Skin epidermis (tissue), 12 donors: ENCODE measurements around the gene RPL10.
A peak's percentile ranks its signal among the peaks of the same experiment; 100 is the strongest.
"Not testable (repeated sequence)": the region's sequence is repeated elsewhere in the genome, so short reads cannot be mapped to it uniquely, and the experiment has no call there.

ENCODE experiments used
- H3K27ac ChIP-seq, 21 experiments: fragments of 200-600 bp; sonication (generic) in 11 of 21; one replicate each; pipeline ENCODE4 v1.5.0; 2020; ENCODE audit warnings: mild to moderate bottlenecking in 3 of 21, inconsistent platforms in 2 of 21, moderate library complexity in 2 of 21
- H3K4me3 ChIP-seq, 7 experiments: fragments of 200-600 bp; sonication (generic) in 2 of 7; one replicate each; pipeline ENCODE4 v1.5.0; 2020; ENCODE audit warnings: inconsistent platforms in 2 of 7, mild to moderate bottlenecking in 2 of 7, moderate library complexity in 1 of 7

Gene RPL10

DNA sequence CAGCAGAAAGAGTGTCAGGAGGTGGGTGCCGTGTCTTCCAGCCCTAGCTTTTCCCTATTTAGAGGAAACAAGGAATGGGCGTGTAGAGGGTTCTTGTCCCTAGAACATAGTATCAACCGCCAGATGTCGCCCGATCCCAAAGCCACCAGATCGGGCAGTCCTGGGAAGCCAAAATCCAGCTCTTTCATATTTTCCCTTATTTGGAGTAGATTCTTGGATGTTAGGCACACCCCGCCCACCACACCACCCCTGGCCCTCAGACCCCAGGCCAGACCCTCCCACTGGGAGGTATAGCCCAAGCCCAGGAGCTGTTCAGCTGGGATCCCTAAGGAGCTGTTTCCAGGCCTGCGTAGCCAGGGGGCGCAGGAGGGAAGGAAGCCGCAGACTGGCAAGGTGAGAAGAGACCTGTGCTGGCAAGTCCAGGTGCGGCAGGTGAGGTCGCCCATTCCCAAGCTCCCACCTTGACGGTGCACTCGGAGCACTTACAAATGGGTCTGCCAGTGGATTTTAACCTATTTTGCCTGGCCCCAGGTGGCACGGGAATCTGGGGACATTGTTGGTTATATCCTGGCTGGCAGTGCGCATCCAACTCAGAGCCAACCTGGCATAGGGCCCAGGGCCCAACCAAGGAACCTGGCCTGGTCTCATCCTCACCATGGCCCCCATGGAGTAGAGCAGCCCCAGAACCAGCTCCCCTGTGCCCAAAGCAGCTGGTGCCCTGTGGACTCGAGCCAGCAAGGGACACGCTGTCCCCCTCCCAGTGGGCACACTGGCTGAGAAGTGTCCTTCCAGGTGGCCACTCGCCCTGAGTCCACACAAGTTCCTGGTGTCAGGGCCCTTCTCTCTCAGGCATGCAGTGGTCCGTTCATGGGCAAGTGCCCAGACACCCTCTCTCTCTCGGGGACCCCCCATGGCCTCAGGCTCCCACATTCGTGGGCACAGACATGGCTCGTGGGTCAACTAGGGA, 24.6 kb upstream of the RPL10 start:
- H3K27ac ChIP-seq = peak overlapping the region in 20 of 21 experiments; percentile 15 to 98 (median 75)
- H3K4me3 ChIP-seq = peak overlapping the region; percentile 32 to 74 (median 37)

DNA sequence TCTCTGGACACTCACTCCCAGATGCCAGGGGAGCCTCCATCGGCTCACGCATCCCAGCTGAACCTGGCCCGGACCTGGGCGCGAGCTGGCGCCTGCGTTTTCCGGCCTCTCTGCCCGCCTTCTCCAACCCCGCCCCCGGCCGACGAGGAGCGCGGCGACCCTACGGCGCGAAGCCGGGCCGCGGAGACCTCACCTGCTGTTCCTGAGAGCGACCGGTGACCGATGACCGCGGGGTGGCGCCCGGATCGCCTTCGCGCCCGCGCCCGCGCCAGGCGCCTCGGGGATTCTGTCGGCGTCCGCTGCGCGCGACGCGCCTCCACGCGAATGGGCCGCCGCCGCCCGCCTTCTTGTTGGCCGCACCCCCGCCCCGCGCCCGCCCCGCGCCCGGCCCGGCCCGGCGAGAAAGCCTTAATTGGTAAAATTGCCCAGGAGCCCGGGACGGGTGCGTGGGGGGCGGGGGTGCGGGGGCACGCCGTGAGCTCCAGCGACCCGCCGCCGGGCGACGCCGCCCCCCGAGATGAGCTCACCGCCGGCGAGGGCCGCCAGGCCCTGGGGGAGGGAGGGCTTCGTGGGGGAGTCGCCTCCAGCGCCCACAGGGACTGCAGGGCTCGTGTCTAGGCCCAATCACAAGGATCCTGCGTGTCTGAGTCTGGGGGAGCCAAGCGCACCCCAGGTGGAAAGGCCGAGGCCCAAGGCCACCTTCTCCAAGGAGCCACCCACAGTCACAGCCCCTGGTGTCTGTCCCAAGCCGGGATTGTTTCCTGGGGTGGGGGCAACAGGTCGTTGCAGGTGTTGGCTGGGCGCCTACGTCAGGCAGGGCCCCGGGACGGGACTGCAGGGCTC, 23.6 kb upstream of the RPL10 start, which contains the start of gene FLNA:
Gene FLNA (minus strand): TSS at position 322 of the 843 bp plus-strand sequence. CDS start 3,389 bp downstream, outside the sequence.
- peak within 1 kb of the TSS in 20 of 21 experiments; percentile 15 to 98 (median 74) for H3K27ac ChIP-seq
- H3K4me3 ChIP-seq = peak within 1 kb of the TSS; percentile 32 to 74 (median 37)

GRCh38 chrX:154375156-154375504, 23.0 kb upstream of the RPL10 start:
- peak overlapping the region in 14 of 21 experiments; percentile 57 to 95 (median 74) for H3K27ac ChIP-seq
- peak overlapping the region in 6 of 7 experiments; percentile 32 to 74 (median 38) for H3K4me3 ChIP-seq

DNA sequence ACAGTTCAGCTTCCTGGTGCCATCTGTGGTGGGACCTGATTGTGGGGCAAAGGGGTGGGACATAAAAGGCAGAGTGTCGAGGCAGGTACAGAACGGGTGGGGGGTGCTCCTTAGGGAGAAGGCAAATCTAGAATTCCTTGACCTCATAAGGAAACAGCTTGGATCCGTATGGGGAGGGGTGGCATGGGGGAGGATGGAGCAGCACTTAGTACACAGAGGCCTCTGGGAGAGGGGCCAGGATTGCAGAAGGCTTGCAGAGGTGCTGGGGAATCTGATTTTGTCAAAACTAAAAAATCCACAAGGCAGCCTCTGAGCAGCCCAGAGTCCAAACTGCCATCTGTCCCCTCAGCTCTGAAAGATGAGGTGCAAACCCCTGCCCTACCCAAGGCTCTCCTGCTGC, 21.4 kb upstream of the RPL10 start:
- Histone ChIP-seq H3K27ac (peak overlapping the region in 4 of 21 experiments; percentile 46 to 97 (median 74)), H3K4me3 (no peak overlapping the region)

GRCh38 chrX:154378059-154378798, 19.9 kb upstream of the RPL10 start:
- H3K27ac ChIP-seq = peak overlapping the region; percentile 84 to 97 (median 92)
- H3K4me3 ChIP-seq = peak overlapping the region; percentile 33 to 45 (median 39)

- Histone ChIP-seq H3K4me3 (peak within 1 kb of the TSS; percentile 56 to 84 (median 68)), H3K27ac (peak within 1 kb of the TSS; percentile 89 to 100 (median 97))
These were observed 19.2 kb upstream of the RPL10 start, which contains the start of gene EMD for GRCh38 chrX:154378799-154379568. Gene EMD (plus strand): TSS chrX:154379295. CDS start chrX:154379485, 190 bp downstream.

DNA sequence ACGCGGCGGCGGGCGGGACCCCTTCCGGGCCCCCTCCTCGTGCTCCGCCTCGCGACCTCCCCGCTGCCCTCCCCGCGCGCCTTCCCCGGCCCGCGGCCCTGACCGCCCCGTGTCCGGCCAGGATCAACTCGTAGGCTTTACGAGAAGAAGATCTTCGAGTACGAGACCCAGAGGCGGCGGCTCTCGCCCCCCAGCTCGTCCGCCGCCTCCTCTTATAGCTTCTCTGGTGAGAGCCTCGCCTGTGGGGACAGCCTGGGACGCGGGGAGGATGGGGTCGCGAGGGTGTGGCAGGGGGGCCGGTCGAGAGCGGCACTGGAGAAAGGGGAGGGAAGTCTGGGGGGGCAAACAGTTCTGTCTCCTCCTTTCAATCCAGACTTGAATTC, 18.6 kb upstream of the RPL10 start:
- peak overlapping the region; percentile 56 to 84 (median 68) for H3K4me3 ChIP-seq
- H3K27ac ChIP-seq = peak overlapping the region; percentile 89 to 100 (median 97)

DNA sequence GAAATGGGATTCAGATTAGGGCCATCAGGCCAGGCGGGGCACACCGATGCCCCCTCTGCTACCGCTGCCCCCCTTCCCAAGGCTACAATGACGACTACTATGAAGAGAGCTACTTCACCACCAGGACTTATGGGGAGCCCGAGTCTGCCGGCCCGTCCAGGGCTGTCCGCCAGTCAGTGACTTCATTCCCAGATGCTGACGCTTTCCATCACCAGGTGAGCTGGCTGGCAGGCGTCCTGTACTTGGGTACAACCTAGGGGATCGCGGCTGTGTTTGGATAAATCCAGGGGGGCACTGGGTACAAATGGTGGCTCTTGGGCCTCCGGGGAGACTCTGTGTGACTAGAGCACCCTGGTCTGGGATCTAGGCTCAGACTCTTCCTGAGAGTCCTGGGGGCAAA, 18.0 kb upstream of the RPL10 start:
- peak overlapping the region; percentile 56 to 84 (median 68) for H3K4me3 ChIP-seq
- H3K27ac ChIP-seq = peak overlapping the region in 20 of 21 experiments; percentile 93 to 100 (median 97)

DNA sequence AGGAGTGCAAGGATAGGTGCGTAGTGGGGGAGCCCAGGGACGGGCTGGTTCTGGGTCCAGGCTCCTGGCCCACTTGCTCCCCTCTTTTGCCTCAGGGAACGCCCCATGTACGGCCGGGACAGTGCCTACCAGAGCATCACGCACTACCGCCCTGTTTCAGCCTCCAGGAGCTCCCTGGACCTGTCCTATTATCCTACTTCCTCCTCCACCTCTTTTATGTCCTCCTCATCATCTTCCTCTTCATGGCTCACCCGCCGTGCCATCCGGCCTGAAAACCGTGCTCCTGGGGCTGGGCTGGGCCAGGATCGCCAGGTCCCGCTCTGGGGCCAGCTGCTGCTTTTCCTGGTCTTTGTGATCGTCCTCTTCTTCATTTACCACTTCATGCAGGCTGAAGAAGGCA, 17.4 kb upstream of the RPL10 start:
- H3K27ac ChIP-seq = peak overlapping the region in 8 of 21 experiments; percentile 17 to 100 (median 99)
- peak overlapping the region in 1 of 7 experiments; percentile 74 for H3K4me3 ChIP-seq

DNA sequence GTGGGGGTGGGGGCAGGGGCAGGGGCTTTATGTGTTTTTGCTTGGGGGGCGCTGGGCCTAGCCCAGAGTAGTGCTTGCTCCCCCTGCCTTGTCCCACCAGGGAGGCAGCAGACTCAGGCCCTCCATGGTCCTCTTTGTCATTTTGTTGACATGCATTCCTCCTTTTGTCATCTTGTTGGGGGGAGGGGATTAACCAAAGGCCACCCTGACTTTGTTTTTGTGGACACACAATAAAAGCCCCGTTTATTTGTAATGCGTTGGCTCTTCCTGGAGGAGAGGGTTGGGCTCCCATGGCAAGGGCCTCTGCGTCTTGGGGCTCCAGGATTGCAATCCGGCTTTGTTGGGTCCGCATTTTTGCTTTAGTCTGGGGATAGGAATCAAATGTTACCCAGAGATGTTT, 16.9 kb upstream of the RPL10 start:
- no peak overlapping the region for H3K27ac ChIP-seq

DNA sequence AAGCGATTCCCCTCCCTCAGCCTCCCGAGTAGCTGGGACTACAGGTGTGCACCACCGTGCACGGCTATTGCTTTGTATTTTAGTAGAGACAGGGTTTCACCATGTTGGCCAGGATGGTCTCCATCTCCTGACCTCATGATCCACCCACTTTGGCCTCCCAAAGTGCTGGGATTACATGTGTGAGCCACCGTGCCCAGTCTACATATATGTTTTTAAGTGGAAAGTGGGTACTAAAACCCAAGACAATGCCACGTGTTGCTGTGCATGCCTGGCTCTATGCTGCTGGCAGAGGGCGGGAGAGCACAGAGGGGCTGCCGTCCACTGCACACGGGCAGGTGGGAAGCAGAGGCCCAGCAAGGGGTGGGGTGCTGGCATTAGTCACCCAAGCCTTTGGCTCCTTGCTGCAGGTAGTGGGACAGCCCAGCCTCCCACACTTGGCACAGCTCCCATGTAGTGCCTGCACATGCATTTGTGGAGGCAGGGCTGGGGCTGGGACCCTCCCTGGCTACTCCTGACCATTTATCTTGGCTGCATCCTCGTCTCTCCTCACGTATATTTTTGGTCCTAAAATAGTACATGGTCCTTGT, 15.6 kb upstream of the RPL10 start:
- H3K27ac ChIP-seq = no peak overlapping the region

More for the DNA sequence above, 16.9 kb upstream of the RPL10 start:
- no peak overlapping the region for H3K4me3 ChIP-seq

GRCh38 chrX:154383359-154384283, 14.6 kb upstream of the RPL10 start:
- Histone ChIP-seq H3K4me3 (no peak overlapping the region), H3K27ac (no peak overlapping the region)

More for the DNA sequence above, 15.6 kb upstream of the RPL10 start:
- H3K4me3 ChIP-seq = no peak overlapping the region

- Histone ChIP-seq H3K4me3 (no peak overlapping the region), H3K27ac (no peak overlapping the region)
These were observed 13.8 kb upstream of the RPL10 start for GRCh38 chrX:154384284-154384892.

DNA sequence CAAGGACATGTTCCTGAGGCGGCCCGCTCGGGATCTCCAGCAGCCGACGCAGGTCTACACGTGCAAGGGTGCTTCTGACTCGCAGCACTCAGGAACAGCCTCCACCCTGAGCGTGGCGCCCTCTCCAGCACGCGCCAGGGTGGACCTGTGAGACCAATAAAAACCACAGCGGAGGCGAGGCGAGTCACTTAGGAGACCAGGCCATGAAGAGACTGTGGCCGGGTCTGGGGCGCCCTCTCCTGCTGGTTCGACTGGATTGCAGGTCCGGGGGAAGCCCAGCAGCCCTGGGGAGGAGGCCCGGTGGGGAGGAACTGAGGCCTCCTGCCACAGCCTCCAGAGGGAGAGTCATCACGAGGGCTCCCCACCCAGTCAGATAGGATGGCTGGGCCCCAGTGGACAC, 10.1 kb upstream of the RPL10 start:
- H3K27ac ChIP-seq, H3K4me3 ChIP-seq: not testable (repeated sequence)

DNA sequence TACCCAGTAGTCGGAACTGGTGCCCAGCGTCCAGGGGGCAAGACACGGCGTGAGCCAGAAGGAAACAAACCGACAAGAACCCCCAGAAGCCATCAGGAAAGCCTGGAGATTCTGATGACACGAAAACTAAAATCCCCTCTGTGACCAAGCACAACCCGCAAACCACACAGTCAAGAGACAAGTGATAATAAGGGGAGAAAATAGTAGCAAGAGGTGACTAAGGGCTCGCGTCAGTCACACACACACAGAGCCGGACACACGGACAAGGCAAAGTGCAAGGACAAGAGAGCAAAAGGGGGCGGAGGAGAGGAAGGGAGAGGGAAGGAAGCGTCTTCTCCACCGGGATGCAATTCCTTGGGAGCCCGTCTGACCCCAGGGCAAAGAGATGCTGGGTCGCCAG, 9.5 kb upstream of the RPL10 start:
- H3K4me3 ChIP-seq, H3K27ac ChIP-seq: not testable (repeated sequence)
